Stimulated activated CD4-positive, alpha-beta T cell treated with anti-CD3 and anti-CD28 coated beads, Interleukin-15, amount 100 ng/mL, for 24 hours (primary cell): Measurements from ENCODE around the gene TARS2.

ENCODE experiments used
- DNase-seq: peaks from one replicate; pipeline ENCODE4 v3.0.0-alpha.2; 2020

Gene TARS2

GRCh38 chr1:150486966-150487762, at the start of gene TARS2:
Gene TARS2 (plus strand): TSS chr1:150487419. CDS start chr1:150487451, 32 bp downstream.
- DNase-seq, result peak; percentile 96

- no peak for DNase-seq
Measured at GRCh38 chr1:150441121-150441520, 46.1 kb upstream of the TARS2 start.

GRCh38 chr1:150444232-150444631, 43.0 kb upstream of the TARS2 start:
- no peak for DNase-seq

GRCh38 chr1:150456146-150456647, 31.0 kb upstream of the TARS2 start:
- DNase-seq, result no peak

GRCh38 chr1:150464422-150464826, 22.8 kb upstream of the TARS2 start:
- DNase-seq, result peak; percentile 81

- no peak for DNase-seq
Measured at GRCh38 chr1:150466964-150467363, 20.3 kb upstream of the TARS2 start.

GRCh38 chr1:150469291-150469690, 17.9 kb upstream of the TARS2 start:
- no peak for DNase-seq

- no peak for DNase-seq
Measured at GRCh38 chr1:150472601-150473200, 14.5 kb upstream of the TARS2 start.

- DNase-seq, result no peak
Measured at GRCh38 chr1:150473659-150474058, 13.6 kb upstream of the TARS2 start.

- no peak for DNase-seq
Measured at GRCh38 chr1:150474869-150475268, 12.3 kb upstream of the TARS2 start.

- no peak for DNase-seq
Measured at GRCh38 chr1:150476754-150477153, 10.5 kb upstream of the TARS2 start.

- no peak for DNase-seq
Measured at GRCh38 chr1:150477320-150477719, 9.9 kb upstream of the TARS2 start.

- no peak for DNase-seq
Measured at GRCh38 chr1:150477733-150478132, 9.5 kb upstream of the TARS2 start.

- DNase-seq, result no peak
Measured at GRCh38 chr1:150479370-150479769, 7.8 kb upstream of the TARS2 start.

- DNase-seq, result no peak
Measured at GRCh38 chr1:150479927-150480352, 7.3 kb upstream of the TARS2 start.

GRCh38 chr1:150484431-150484830, 2.8 kb upstream of the TARS2 start:
- no peak for DNase-seq

- DNase-seq, result no peak
Measured at GRCh38 chr1:150484861-150485260, 2.4 kb upstream of the TARS2 start.

- DNase-seq, result no peak
Measured at GRCh38 chr1:150487763-150488115, 520 bp downstream of the TARS2 start.

- DNase-seq, result no peak
Measured at GRCh38 chr1:150493175-150493574, 6.0 kb downstream of the TARS2 start.

- DNase-seq, result no peak
Measured at GRCh38 chr1:150498342-150498741, 11.1 kb downstream of the TARS2 start.

- no peak for DNase-seq
Measured at GRCh38 chr1:150505431-150505830, 18.2 kb downstream of the TARS2 start.

- no peak for DNase-seq
Measured at GRCh38 chr1:150507912-150508864, 21.0 kb downstream of the TARS2 start, which contains the start of gene ECM1. Gene ECM1 (plus strand): TSS chr1:150508109. CDS start chr1:150508210, 101 bp downstream.

- no peak for DNase-seq
Measured at GRCh38 chr1:150508982-150509381, 21.8 kb downstream of the TARS2 start.
